Mucosa of rectum (tissue), 2 donors: ENCODE measurements around the gene RHBDL2.

ENCODE experiments used
- H3K27ac ChIP-seq, 2 donors: one replicate each; pipeline ENCODE4 v1.7.0; 2013; ENCODE audit warnings: inconsistent platforms in 2 of 2, low read depth in 2 of 2, low read length in 2 of 2
- H3K27me3 ChIP-seq, 2 donors: one replicate each; pipeline ENCODE4 v1.7.0; 2013; ENCODE audit warnings: low read length in 2 of 2; ENCODE audit not compliant: control insufficient read depth in 2 of 2, insufficient read depth in 2 of 2
- H3K36me3 ChIP-seq, 2 donors: one replicate each; pipeline ENCODE4 v1.7.0; 2013; ENCODE audit warnings: low read length in 2 of 2; ENCODE audit not compliant: control insufficient read depth in 2 of 2, insufficient read depth in 2 of 2
- H3K4me1 ChIP-seq, 2 donors: one replicate each; pipeline ENCODE4 v1.7.0; 2013; ENCODE audit warnings: low read length in 2 of 2, mild to moderate bottlenecking in 1 of 2; ENCODE audit not compliant: control insufficient read depth in 2 of 2, insufficient read depth in 2 of 2
- H3K4me3 ChIP-seq, 2 donors: one replicate each; pipeline ENCODE4 v1.7.0; 2013; ENCODE audit warnings: low read length in 2 of 2
- H3K9ac ChIP-seq, 2 donors: one replicate each; pipeline ENCODE4 v1.7.0; 2013; ENCODE audit warnings: low read length in 2 of 2, low read depth in 1 of 2, mild to moderate bottlenecking in 1 of 2
- H3K9me3 ChIP-seq, 2 donors: one replicate each; pipeline ENCODE4 v1.7.0; 2013; ENCODE audit warnings: low read length in 2 of 2; ENCODE audit not compliant: control insufficient read depth in 2 of 2
- donor health status: healthy.
- donor health status: Normal muscosa, but diverticular disease.

The RHBDL2 gene

DNA sequence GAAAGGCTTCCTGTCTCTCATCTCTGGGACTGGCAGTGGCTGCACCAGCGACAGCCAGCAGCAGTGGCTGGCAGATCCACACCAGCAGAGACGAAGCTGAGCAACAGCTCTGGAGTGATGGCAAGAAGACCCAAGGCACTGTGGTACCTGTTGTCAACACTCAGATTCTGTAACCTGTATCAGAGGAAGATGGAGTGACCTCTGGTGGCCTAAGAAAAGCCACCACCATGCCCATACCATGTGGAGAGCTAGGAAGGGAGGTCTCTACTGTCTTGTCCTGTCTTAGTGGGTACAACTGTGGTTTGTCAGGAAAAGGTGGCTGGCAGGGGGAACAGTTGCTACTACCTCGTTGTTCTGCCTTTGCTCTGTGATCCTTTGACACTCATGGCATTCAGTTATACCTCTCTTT is 22.5 kb upstream of the RHBDL2 start:
- H3K9me3 ChIP-seq: no peaks in the 10 kb centered on the region
- H3K4me1 ChIP-seq: peaks cover 2 to 4% of the 10 kb centered on the region in 2 donors
- no peak overlapping the region for H3K27ac ChIP-seq
- no peaks in the 10 kb centered on the region for H3K36me3 ChIP-seq
- no peak overlapping the region for H3K9ac ChIP-seq
- H3K27me3 ChIP-seq: no peaks in the 10 kb centered on the region
- H3K4me3 ChIP-seq: no peak overlapping the region

DNA sequence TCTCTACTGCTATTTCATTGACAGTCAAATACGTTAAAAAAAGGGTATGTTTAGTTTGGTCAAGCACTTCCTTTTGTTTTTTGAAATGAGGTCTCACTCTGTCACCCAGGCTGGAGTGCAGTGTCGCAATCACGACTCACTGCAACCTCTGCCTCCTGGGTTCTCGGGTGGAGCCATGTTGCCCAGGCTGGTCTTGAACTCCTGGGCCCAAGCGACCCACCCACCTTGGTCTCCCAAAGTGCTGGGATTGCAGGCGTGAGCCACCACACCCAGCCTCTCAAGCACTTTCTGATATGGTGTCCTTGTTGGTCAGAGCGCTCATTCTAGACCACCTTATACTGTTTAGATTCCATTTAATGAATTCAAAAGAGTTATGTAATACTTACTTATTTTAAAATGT is 20.9 kb upstream of the RHBDL2 start:
- Histone ChIP-seq H3K27ac (no peak overlapping the region), H3K27me3 (no peaks in the 10 kb centered on the region), H3K4me3 (no peak overlapping the region), H3K9me3 (no peaks in the 10 kb centered on the region), H3K36me3 (no peaks in the 10 kb centered on the region), H3K4me1 (no peaks in the 10 kb centered on the region), H3K9ac (no peak overlapping the region)

DNA sequence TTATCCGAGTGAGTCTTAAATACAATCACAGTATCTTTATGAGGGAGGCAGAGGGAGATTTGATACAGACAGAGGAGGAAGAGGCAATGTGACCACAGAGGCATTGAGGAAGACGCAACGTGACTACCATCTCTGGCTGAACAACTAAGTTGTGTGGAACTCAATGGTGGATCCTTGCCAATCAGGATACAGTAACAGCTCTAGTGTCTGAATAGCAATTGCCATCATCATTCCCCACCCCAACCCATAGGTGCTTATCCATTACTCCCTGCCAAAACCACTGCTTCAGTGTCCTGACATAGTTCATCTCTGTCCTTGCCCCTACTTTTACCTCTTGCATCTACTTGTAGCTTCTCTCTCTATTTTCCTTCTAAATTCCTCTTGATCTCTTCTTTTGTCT is 20.5 kb upstream of the RHBDL2 start:
- Histone ChIP-seq H3K36me3 (no peaks in the 10 kb centered on the region), H3K27me3 (no peaks in the 10 kb centered on the region), H3K9ac (no peak overlapping the region), H3K4me3 (no peak overlapping the region), H3K27ac (no peak overlapping the region), H3K9me3 (no peaks in the 10 kb centered on the region), H3K4me1 (no peaks in the 10 kb centered on the region)

DNA sequence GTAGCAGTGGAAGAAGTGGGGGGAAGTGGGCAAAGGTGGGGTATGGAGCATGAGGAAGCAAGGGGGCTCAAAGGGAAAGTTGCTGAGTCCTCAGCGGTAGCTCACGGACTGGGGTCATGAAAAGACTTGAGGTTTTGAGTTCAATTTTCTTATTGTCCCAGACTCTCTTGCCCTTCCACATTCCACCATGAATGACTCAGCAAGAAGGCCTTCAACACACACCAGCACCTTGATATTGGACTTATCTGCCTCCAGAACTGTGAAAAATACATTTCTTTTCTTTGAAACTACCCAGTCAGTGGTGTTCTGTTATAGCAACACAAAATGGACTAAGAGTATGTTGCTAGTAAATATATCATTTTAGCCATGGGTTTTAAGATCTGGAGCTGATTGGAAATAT is 17.3 kb upstream of the RHBDL2 start:
- H3K27ac ChIP-seq: no peak overlapping the region
- no peaks in the 10 kb centered on the region for H3K4me1 ChIP-seq
- no peak overlapping the region for H3K4me3 ChIP-seq
- H3K27me3 ChIP-seq: no peaks in the 10 kb centered on the region
- no peaks in the 10 kb centered on the region for H3K36me3 ChIP-seq
- H3K9me3 ChIP-seq: no peaks in the 10 kb centered on the region
- no peak overlapping the region for H3K9ac ChIP-seq

DNA sequence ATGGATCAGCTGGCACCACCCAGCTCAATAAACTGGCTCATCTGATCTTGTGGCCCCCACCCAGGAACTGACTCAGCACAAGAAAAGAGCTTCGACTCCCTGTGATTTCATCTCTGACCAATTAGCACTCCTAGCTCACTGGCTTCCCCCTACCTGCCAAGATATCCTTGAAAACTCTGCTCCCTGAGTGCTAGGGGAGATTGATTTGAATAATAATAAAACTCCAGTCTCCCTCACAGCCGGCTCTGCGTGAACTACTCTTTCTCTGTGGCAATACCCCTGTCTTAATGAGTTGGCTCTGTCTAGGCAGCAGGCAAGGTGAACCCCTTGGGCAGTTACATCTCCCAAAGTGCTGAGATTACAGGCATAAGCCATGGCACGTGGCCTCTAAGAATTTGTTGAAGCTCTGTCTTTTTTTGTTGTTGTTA is 11.8 kb upstream of the RHBDL2 start:
- Histone ChIP-seq H3K27me3 (no peaks in the 10 kb centered on the region), H3K9ac (no peak overlapping the region), H3K4me3 (no peak overlapping the region), H3K36me3 (no peaks in the 10 kb centered on the region), H3K9me3 (no peaks in the 10 kb centered on the region), H3K27ac (no peak overlapping the region), H3K4me1 (no peaks in the 10 kb centered on the region)

DNA sequence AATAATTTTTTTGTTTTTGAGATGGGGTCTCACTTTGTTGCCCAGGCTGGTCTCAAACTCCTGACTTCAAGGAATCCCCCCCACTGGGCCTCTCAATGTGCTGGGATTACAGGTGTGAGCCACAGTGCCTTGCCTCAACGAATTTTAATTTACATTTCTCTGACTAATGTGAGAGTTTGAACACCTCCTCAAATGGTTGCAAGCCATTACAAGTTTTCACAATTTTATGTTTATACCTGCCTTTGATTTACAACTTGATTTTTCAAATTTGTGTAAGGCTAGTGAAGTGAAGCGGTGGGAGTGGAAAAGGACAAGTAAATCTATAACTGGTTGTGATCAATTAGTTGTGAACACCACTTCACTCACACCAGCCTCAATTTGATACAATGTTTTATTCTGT is 8.9 kb upstream of the RHBDL2 start:
- Histone ChIP-seq H3K27ac (no peak overlapping the region), H3K9me3 (no peaks in the 10 kb centered on the region)

DNA sequence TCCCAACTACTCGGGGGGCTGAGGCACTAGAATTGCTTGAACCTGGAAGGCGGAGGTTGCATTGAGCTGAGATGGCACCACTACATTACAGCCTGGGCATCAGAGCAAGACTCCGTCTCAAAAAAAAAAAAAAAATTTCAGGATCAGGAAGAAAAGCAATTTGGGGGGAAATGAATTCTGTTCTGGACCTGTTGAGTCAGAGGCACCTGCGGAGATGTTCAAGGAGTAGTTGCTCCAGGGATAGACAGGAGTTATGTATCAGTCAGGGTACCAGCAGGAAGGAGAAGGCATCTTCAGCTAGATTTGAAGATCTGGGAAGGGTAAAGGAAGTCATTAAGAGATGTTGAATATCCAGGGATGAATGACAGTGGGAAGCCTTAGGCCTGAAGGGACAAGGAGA is 2.9 kb upstream of the RHBDL2 start:
- no peaks in the 10 kb centered on the region for H3K27me3 ChIP-seq
- H3K27ac ChIP-seq: no peak overlapping the region
- H3K4me3 ChIP-seq: no peak overlapping the region
- peaks cover 8 to 18% of the 10 kb centered on the region in 2 donors for H3K4me1 ChIP-seq
- H3K9me3 ChIP-seq: no peaks in the 10 kb centered on the region
- no peaks in the 10 kb centered on the region for H3K36me3 ChIP-seq
- H3K9ac ChIP-seq: no peak overlapping the region

More for the DNA sequence above, 8.9 kb upstream of the RHBDL2 start:
- no peaks in the 10 kb centered on the region for H3K36me3 ChIP-seq
- H3K4me1 ChIP-seq: no peaks in the 10 kb centered on the region
- no peak overlapping the region for H3K9ac ChIP-seq
- no peak overlapping the region for H3K4me3 ChIP-seq
- no peaks in the 10 kb centered on the region for H3K27me3 ChIP-seq

DNA sequence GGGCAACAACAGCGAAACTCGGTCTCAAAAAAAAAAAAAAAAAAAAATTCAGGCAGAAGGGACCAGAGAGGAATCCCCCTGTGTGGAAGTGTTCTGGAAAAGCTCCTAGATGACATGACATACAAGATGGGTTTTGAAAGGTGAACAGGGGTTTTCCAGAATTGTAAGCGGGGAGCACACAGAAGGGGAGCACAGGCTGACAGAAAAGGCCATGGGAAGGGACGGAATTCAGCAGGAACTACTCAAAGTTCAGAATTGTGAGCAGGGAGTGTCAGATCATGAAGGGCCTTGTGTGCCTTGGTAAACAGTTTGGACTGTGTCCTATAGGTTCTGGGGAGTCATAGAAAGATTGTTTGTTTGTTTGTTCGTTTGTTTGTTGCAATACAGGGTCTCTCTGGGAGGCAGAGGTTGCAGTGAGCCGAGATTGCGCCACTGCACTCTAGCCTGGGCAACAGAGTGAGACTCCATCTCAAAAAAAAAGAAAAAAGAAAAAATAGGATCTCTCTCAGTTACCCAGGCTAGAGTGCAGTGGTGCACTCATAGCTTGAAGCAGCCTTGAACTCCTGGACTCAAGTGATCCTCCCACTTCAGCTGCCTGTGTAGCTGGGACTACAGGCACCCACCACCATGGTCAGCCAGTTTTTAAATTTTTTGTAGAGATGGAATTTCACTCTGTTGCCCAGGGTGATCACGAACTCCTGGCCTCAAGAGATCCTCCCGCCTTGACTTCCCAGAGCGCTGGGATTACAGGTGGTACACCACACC is 1.2 kb upstream of the RHBDL2 start:
- Histone ChIP-seq H3K36me3 (no peaks in the 10 kb centered on the region), H3K4me1 (peaks cover 8 to 18% of the 10 kb centered on the region in 2 donors), H3K4me3 (no peak overlapping the region), H3K9me3 (no peaks in the 10 kb centered on the region), H3K27me3 (no peaks in the 10 kb centered on the region), H3K9ac (no peak overlapping the region), H3K27ac (no peak overlapping the region)

DNA sequence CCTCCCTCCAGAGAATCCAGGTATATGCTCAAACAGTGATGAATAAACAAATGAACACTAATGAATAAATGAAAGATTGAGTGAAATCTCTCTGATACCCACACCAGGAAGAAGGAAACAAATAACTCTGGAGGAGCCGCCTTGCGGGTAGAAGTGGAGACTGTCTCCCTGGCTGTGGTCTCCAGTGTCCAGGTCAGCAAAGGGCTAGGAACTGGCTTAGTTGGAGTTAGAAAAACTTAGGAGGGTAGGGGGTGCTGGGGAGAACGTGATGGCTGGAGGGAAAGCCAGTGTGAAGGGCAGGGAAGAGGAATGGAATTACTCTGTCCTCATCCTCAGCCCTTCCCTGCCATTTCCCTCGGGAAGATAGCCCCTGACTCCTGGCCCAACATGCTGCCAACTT is 537 bp downstream of the RHBDL2 start:
- Histone ChIP-seq H3K9ac (peak overlapping the region; percentile 84 to 88), H3K4me3 (peak overlapping the region; percentile 87), H3K36me3 (no peaks in the 10 kb centered on the region), H3K27me3 (no peaks in the 10 kb centered on the region), H3K4me1 (peaks cover 8 to 18% of the 10 kb centered on the region in 2 donors), H3K9me3 (no peaks in the 10 kb centered on the region), H3K27ac (peak overlapping the region; percentile 86 to 89)

DNA sequence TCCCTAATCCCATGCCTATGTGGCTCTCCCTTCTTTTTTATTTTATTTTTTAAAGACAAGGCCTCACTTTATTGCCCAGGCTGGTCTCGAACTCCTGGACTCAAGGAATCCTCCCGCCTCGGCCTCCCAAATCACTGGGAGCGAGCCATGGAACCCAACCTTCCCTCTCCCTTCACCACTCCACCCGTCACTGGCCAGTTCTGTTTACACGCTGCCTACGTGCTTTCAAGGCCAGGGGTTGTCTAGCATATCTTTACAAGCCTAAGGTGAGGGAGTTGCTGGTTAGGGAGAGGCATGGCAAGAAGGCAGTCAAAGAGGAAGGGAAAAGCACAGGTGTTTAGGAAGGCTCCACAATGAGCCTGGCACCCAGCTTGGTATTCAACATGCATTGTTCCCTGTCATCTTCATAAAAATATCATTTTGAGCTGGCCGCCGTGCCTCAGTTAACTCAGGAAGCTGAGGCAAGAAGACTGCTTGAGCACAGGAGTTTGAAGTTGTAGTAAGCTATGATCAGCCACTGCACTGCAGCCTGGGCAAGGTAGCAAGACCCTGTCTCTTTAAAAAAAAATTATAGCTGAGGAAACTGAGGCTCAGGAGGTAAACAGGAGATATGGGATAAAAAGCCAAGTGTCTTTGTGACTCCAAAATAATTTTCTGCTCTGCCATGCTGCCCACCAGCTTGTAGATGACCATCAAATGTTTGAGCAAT is 1.1 kb downstream of the RHBDL2 start:
- peak overlapping the region; percentile 87 for H3K4me3 ChIP-seq
- no peaks in the 10 kb centered on the region for H3K27me3 ChIP-seq
- peak overlapping the region; percentile 19 to 84 for H3K9ac ChIP-seq
- peak overlapping the region; percentile 86 to 89 for H3K27ac ChIP-seq
- no peaks in the 10 kb centered on the region for H3K9me3 ChIP-seq
- H3K36me3 ChIP-seq: no peaks in the 10 kb centered on the region
- H3K4me1 ChIP-seq: peaks cover 8 to 18% of the 10 kb centered on the region in 2 donors
